Psoas muscle (tissue), 8 donors: ENCODE results near the gene PLAC9. TPM values are rescaled to one million over a fixed set of nuclear protein-coding genes. Genes with fewer than 3 reads are reported as not detected.

ENCODE experiments used
- ATAC-seq, 4 donors: fragments of 200-7000 bp; cut with Tn5 transposase; one replicate each; pipeline ENCODE4 v1.9.1; 2020; ENCODE audit warnings: moderate library complexity in 3 of 4, mild to moderate bottlenecking in 2 of 4
- DNase-seq, 2 donors: peaks; one replicate each; pipeline ENCODE4 v3.0.0-alpha.2; 2020
- H3K27ac ChIP-seq: fragments of 200-600 bp; one replicate; pipeline ENCODE4 v1.8.0; 2022
- H3K27me3 ChIP-seq, 3 donors: fragments of 200-600 bp in 1 of 3; one replicate each; pipeline versions ENCODE4 v1.6.1 to v1.8.0; 2013 to 2022; ENCODE audit warnings: low read length in 2 of 3, mild to moderate bottlenecking in 2 of 3, moderate library complexity in 1 of 3; ENCODE audit not compliant: insufficient read depth in 3 of 3
- H3K36me3 ChIP-seq, 2 donors: fragments of 200-600 bp in 1 of 2; one replicate each; pipeline versions ENCODE4 v1.6.1 to v1.8.0; 2013 to 2022; ENCODE audit warnings: low read depth in 1 of 2, mild to moderate bottlenecking in 1 of 2, moderate library complexity in 1 of 2; ENCODE audit not compliant: insufficient read depth in 1 of 2
- H3K4me1 ChIP-seq: fragments of 200-600 bp; one replicate; pipeline ENCODE4 v1.8.0; 2022
- H3K4me3 ChIP-seq: fragments of 200-600 bp; one replicate; pipeline ENCODE4 v1.8.0; 2022; ENCODE audit warnings: mild to moderate bottlenecking
- H3K9me3 ChIP-seq: fragments of 200-600 bp; one replicate; pipeline ENCODE4 v1.8.0; 2022
- WGBS, 3 donors: extraction: QIAGEN DNeasy Blood & Tissue Kit; methylation state at CpG; one replicate each; pipeline versions ENCODE4 v1.1.6 to v1.1.7; 2013; 5-methylcytosine and 5-hydroxymethylcytosine counted together
- intact Hi-C, 2 donors: fragments of 100-400 bp; cut with DNase I; formaldehyde crosslinking; loops; one replicate each; pipeline versions ENCODE4 v1.11.0 to v1.14.2; 2022
- polyA plus RNA-seq, 3 donors: library from polyadenylated mRNA; stranded (reverse); fragments of 200-250 nt; gene quantifications; one replicate each; pipeline ENCODE4 v1.2.3, GENCODE V29; 2013
- total RNA-seq, 4 donors: library from RNA; stranded (reverse); fragmentation: NEBNext Ultra II Directional in 2 of 4; extraction: Animal tissue kit (Norgen Biotek cat#: 25700) in 2 of 4; gene quantifications; one replicate each; pipeline versions ENCODE4 v1.2.1 to v1.2.4, GENCODE V29; 2021 to 2023
- TF ChIP-seq, protein P1 (sequence below): fragments of 200-600 bp; IDR thresholded peaks from one replicate; pipeline ENCODE4 v1.8.0; 2022; ENCODE audit warnings: antibody characterized with exemption
- donor health status: healthy with polysubstance abuse.
- donor health status: DM: no; HTN: no; CAD: no; lungs with moderate emphysema.
- donor health status: Bipolar disorder and iron deficiency.
- donor health status: healthy.
- donor health status: DM: yes; HTN: yes; CAD: no.
- donor health status: DM: no; HTN: no; CAD: no.
- donor health status: DM: no; HTN: no; CAD: no.
- donor health status: DM: yes; HTN: yes; CAD: no.

Gene PLAC9
- total and polyA plus RNA-seq, 7 donors = 5.4 to 14.6 (median 9.4) TPM

DNA sequence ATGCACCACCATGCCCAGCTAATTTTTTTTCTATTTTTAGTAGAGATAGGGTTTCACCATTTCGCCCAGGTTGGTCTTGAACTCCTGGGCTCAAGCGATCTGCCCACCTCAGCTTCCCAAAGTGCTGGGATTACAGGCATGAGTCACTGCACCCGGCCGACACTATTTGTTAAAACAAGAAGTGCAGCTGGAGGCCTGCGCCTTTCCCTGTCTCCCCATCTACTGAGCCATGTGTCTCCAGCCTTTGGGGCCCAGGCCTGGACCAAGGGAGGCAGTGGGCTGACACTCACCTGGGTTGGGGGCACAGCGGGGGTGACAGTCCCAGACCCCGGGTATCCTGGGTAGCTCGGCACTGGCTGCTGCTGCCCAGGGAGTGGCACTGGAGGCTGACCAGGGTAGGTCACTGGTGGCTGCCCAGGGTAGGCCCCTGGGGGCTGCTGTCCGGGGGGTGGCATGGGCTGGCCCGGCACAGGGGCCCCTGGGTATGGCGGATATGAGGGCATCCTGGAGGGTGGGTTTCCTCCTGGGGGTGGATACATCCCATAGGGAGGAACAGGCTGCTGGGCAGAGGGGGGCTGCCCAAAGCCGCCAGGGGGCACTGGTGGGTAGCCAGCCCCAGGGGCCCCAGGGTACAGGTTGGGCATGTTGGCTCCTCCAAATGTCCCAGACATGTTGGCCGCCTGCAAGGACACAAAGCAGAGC is 36.3 kb downstream of the PLAC9 start:
- intact Hi-C loops = no loop called here
- 69 to 89% (median 77%) methylated on average over 10 to 13 of the region's 13 CpGs for WGBS, 3 donors
- H3K27ac ChIP-seq = peak overlapping the region; percentile 79
- TF ChIP-seq, protein P1, sequence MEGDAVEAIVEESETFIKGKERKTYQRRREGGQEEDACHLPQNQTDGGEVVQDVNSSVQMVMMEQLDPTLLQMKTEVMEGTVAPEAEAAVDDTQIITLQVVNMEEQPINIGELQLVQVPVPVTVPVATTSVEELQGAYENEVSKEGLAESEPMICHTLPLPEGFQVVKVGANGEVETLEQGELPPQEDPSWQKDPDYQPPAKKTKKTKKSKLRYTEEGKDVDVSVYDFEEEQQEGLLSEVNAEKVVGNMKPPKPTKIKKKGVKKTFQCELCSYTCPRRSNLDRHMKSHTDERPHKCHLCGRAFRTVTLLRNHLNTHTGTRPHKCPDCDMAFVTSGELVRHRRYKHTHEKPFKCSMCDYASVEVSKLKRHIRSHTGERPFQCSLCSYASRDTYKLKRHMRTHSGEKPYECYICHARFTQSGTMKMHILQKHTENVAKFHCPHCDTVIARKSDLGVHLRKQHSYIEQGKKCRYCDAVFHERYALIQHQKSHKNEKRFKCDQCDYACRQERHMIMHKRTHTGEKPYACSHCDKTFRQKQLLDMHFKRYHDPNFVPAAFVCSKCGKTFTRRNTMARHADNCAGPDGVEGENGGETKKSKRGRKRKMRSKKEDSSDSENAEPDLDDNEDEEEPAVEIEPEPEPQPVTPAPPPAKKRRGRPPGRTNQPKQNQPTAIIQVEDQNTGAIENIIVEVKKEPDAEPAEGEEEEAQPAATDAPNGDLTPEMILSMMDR = peak; percentile 19
- no peaks in the 10 kb centered on the region for H3K27me3 ChIP-seq
- peaks cover 0 to 71% of the 10 kb centered on the region in 2 donors for H3K36me3 ChIP-seq
- no peaks in the 10 kb centered on the region for H3K9me3 ChIP-seq
- DNase-seq = peak in 1 of 2 donors; percentile 67
- ATAC-seq = peak in 3 of 4 donors; percentile 13 to 32 (median 14)
- no peak overlapping the region for H3K4me3 ChIP-seq
- H3K4me1 ChIP-seq = peaks cover 61% of the 10 kb centered on the region

- H3K4me3 ChIP-seq = no peak overlapping the region
- no peaks in the 10 kb centered on the region for H3K9me3 ChIP-seq
- H3K4me1 ChIP-seq = peaks cover 62% of the 10 kb centered on the region
- WGBS, 3 donors = 69 to 77% (median 76%) methylated on average over 4 of the region's 4 CpGs
- TF ChIP-seq, protein P1 = no peak
- DNase-seq = no peak
- intact Hi-C loops = no loop called here
- H3K27me3 ChIP-seq = no peaks in the 10 kb centered on the region
- H3K36me3 ChIP-seq = peaks cover 0 to 60% of the 10 kb centered on the region in 2 donors
- H3K27ac ChIP-seq = no peak overlapping the region
- ATAC-seq = no peak
Observed at GRCh38 chr10:80170026-80170425, 37.5 kb downstream of the PLAC9 start.

GRCh38 chr10:80170641-80171040 is 38.1 kb downstream of the PLAC9 start:
- peaks cover 0 to 55% of the 10 kb centered on the region in 2 donors for H3K36me3 ChIP-seq
- intact Hi-C loops = no loop called here

GRCh38 chr10:80171248-80171660 is 38.7 kb downstream of the PLAC9 start:
- no peaks in the 10 kb centered on the region for H3K27me3 ChIP-seq
- TF ChIP-seq, protein P1 = no peak
- H3K9me3 ChIP-seq = no peaks in the 10 kb centered on the region
- H3K4me3 ChIP-seq = no peak overlapping the region
- H3K4me1 ChIP-seq = peaks cover 61% of the 10 kb centered on the region
- peaks cover 0 to 50% of the 10 kb centered on the region in 2 donors for H3K36me3 ChIP-seq
- peak overlapping the region; percentile 16 for H3K27ac ChIP-seq
- DNase-seq = no peak
- WGBS, 3 donors = 90 to 94% (median 92%) methylated on average over 7 of the region's 7 CpGs
- no peak for ATAC-seq
- intact Hi-C loops = no loop called here

More at GRCh38 chr10:80170641-80171040, 38.1 kb downstream of the PLAC9 start:
- no peak overlapping the region for H3K4me3 ChIP-seq
- H3K27ac ChIP-seq = peak overlapping the region; percentile 16
- DNase-seq = no peak
- no peak for ATAC-seq
- TF ChIP-seq, protein P1 = no peak
- WGBS, 3 donors = 85 to 87% (median 86%) methylated on average over 10 of the region's 10 CpGs
- H3K9me3 ChIP-seq = no peaks in the 10 kb centered on the region
- H3K4me1 ChIP-seq = peaks cover 61% of the 10 kb centered on the region
- H3K27me3 ChIP-seq = no peaks in the 10 kb centered on the region
